GM13976 (cell line): ENCODE results near the gene MRPL37.

Experiments
- DNase-seq: peaks from one replicate; pipeline ENCODE4 v3.0.0; 2012; ENCODE audit warnings: low spot score
- in situ Hi-C: fragments of 300-500 bp; cut with MboI; formaldehyde crosslinking; loops from one replicate; pipeline ENCODE4 v1.12.0; 2022; ENCODE audit warnings: low sequenced_read_pairs, mixed read lengths, inconsistent platforms; ENCODE audit not compliant: unreplicated experiment
- TF ChIP-seq, protein P1 (sequence below): IDR thresholded peaks from 2 replicates; pipeline ENCODE4 v1.5.1; 2012; ENCODE audit warnings: borderline replicate concordance, mild to moderate bottlenecking; ENCODE audit not compliant: insufficient read depth; ENCODE audit errors: extremely low read depth, missing control alignments, control extremely low read depth

Gene MRPL37

DNA sequence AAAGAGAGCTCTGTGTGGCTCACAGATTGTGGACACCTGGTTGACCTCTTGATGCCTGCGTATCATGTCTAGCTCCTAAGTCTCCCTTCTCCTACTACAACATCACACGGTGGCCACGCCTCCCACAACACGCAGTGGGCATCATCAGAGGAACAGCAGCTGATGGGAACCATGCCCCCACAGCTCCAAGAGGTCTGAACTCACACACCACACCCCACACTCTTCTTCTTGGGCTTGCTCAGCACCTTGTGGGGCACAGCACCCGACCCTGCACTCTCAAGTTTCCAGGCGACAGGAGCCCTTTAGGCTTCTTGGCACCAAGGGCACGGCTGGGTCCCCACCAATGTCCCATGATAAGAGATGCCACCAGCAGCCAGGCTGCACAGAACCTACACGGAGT, 28.4 kb upstream of the MRPL37 start:
- no peak for DNase-seq
- TF ChIP-seq, protein P1, sequence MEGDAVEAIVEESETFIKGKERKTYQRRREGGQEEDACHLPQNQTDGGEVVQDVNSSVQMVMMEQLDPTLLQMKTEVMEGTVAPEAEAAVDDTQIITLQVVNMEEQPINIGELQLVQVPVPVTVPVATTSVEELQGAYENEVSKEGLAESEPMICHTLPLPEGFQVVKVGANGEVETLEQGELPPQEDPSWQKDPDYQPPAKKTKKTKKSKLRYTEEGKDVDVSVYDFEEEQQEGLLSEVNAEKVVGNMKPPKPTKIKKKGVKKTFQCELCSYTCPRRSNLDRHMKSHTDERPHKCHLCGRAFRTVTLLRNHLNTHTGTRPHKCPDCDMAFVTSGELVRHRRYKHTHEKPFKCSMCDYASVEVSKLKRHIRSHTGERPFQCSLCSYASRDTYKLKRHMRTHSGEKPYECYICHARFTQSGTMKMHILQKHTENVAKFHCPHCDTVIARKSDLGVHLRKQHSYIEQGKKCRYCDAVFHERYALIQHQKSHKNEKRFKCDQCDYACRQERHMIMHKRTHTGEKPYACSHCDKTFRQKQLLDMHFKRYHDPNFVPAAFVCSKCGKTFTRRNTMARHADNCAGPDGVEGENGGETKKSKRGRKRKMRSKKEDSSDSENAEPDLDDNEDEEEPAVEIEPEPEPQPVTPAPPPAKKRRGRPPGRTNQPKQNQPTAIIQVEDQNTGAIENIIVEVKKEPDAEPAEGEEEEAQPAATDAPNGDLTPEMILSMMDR = no peak
- in situ Hi-C loops = no loop called here

DNA sequence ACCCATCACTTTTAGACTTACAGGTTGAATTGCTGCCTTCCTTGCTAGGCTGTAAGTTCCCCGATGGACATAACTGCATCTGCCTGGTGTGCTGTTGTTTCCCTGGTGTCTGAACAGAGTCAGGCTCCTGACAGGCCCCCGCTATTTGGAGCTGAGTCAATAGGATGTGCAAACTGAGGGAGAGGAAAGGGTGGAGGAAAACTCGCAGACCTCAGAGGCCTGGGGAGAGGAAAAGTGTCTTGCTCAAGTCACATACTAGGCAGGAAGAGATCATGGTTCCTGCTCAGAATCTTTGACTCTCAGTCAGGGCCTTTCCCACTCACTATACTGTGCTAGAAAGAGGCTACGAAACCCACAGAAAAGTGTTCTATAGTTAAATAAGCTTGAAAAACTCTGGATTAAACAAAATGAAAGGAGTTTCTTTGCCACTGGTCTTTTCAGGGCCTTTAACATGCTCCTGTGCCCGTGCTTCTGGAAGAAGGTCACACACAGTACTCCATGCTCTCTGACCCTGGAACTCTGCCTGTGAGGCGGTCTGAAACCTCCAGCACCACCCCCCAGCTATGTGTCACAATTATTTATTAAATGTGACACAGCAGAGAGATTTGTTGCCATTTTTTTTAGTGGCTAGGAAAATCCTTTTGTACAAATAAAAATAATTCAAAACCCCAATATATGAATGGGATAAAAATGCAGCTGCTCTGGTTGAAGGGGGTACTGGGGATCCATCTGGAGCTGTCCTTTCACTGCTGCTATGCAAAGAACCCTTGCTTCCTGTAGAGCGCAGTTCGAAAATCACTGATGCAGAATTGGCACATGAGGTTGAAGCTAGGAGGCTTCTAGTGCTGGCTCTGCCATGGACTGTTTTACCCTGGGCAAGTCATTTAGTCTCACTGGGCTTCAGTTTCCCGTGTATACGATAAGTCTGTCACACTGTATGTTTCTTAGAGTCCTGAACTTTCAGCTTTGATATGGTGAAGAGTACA, 27.1 kb upstream of the MRPL37 start:
- in situ Hi-C loops = no loop called here
- TF ChIP-seq, protein P1 = no peak
- DNase-seq = no peak

DNA sequence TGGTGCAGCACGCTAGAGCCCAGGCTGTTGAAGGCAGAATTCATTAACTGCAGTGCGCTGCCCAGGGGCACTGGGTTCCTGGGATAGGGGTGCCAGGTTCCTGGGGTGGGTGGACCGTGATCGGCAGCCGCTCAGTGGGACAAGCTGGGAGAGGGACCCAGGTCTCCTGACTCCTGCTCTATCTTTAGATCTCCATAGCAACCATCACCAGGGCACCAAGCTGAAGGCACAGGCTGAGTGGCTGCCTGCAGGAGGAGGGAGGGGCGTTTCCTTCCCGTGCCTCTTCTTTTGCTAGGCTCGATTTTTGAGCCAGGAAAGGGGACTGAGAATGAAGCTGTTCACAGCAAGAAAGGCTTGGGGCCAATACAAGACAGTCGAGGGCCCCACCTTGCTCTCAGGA, 26.3 kb upstream of the MRPL37 start:
- in situ Hi-C loops = no loop called here
- TF ChIP-seq, protein P1 = no peak
- DNase-seq = no peak

DNA sequence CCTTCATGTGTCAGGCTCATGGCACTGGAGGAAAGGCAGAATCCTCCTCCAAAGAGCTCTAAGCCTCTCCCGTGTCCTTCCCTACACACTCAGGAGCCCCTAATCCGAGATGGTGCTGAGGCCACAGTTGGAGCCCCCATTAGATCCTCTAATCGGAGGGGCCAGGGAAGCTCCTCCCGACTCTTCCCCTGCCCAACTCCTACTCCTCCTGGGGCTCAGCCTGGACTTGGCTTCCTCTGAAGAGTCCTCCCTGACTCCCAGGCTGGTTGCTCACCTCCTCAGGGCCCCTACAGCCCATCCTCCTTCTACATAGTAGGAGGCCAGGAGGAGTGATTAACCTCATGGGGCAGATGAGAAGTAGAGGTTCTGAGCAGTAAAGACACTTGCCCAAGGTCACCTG, 25.9 kb upstream of the MRPL37 start:
- in situ Hi-C loops = no loop called here
- TF ChIP-seq, protein P1 = no peak
- DNase-seq = no peak

DNA sequence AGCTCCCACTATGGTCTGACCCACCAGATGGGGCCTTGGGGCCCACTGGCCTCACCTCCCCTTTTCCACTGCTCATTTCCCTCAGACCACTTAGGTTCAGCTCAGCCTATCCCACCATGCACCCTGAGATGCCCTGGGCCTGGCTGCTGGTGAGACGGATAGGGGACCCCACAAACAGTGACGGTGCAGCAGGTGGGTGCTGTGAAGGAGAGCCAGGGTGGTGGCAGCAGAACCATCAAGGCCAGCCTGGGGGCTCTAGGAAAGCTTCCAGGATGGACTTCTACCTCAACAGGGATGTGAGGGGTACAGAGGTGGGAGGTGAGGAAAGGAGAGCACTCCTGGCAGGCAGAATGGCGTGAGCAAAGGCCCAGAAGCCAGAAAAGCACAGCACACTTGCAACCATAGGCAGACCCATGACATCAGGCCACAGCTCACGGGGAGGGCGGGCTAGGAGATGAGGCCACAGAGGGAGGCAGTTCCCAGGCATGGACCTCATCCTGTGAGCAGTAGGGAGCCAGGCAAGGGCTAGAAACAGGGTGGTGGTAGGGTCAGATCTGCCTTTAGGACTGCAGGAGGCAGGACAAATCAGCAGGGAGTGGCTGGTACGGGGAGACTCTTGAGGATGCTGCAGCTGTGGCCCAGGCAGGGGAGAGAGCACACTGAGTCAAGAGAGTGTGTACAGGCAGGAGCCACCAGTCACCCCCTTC, 23.2 kb upstream of the MRPL37 start:
- TF ChIP-seq, protein P1 = no peak
- DNase-seq = no peak
- in situ Hi-C loops = no loop called here

DNA sequence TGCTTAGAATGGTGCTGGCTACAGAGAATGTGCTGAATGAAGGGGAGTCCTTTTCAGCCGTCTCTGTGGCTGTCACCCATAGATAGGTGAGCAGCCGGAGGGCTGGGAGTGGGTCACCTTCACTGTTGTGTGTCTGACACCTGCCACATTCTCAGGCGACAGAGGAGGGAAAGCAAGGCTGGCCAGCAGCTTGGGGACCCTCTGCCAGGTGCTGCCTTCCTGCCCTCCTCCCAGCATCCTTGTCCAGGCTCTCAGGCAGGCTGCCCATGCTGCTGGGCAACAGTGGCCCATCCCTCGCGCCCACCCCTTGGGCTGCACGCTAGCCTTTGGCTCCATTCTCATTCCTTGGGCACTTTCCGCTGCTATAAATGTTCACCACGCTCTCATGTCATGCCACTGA, 22.2 kb upstream of the MRPL37 start:
- in situ Hi-C loops = no loop called here

More for the DNA sequence above, 22.2 kb upstream of the MRPL37 start:
- TF ChIP-seq, protein P1 = no peak
- DNase-seq = no peak
